Measurements from ENCODE around the gene PUS10. TPM values are rescaled to one million over a fixed set of nuclear protein-coding genes. Genes with fewer than 3 reads are reported as not detected.
"Not testable (repeated sequence)": the region's sequence is repeated elsewhere in the genome, so short reads cannot be mapped to it uniquely, and the experiment has no call there.

PUS10 gene, protein sequence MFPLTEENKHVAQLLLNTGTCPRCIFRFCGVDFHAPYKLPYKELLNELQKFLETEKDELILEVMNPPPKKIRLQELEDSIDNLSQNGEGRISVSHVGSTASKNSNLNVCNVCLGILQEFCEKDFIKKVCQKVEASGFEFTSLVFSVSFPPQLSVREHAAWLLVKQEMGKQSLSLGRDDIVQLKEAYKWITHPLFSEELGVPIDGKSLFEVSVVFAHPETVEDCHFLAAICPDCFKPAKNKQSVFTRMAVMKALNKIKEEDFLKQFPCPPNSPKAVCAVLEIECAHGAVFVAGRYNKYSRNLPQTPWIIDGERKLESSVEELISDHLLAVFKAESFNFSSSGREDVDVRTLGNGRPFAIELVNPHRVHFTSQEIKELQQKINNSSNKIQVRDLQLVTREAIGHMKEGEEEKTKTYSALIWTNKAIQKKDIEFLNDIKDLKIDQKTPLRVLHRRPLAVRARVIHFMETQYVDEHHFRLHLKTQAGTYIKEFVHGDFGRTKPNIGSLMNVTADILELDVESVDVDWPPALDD
- 1 to 10 TPM; 5.1 to 5.7 TPM for total RNA-seq

DNA sequence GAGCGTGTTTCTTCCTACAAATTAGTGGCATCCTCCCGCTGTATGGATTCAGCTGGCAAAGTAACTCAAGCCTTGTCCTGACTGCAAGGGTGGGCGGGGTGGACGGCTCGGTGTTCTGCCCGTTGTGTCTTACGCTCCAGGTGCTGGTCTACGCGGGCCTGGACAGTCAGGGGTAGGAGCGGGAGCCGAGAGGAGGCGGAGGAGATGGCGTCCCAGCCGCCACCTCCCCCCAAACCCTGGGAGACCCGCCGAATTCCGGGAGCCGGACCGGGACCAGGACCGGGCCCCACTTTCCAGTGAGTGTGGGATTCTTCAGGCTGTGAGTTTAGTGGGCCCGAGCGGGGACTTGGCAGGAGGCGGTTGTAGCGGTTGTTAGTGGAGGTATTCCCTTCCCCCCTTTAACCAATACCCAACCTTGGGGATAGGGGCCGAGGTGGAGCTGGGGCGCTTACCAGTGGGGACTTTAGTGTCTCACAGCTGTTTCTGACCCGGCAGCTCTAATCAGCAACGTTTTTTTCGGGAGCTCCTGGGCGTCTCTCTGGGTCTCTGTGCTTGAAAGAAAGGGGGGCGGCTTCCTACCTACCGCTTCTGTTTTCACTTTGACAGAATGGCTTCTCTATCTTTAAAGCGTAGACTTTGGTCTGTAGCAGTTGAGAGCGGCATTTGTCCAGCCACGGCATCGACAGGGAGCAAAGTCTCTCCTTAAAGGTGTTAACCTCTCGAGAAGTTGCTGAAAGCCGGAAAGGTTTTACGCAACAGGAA, at the start of gene PUS10, which contains the start of gene PEX13:
Gene PUS10 (minus strand): TSS at position 700 of the 762 bp plus-strand sequence. CDS start 6,365 bp downstream, outside the sequence.
Gene PEX13 (plus strand): TSS at position 165 of the 762 bp plus-strand sequence. CDS start 40 bp downstream, at position 205.
- Mint-ChIP-seq H3K9me3 (no peaks in the 10 kb centered on the region), H3K27ac (peak within 1 kb of the TSS; percentile 96), H3K27me3 (no peaks in the 10 kb centered on the region), H3K4me3 (peak within 1 kb of the TSS; percentile 99), H3K36me3 (ENCODE audit: low read depth) (peaks cover 30% of the 10 kb centered on the region), H3K4me1 (peaks cover 16% of the 10 kb centered on the region)
- ATAC-seq (replicated peaks) = peak; percentile 84

DNA sequence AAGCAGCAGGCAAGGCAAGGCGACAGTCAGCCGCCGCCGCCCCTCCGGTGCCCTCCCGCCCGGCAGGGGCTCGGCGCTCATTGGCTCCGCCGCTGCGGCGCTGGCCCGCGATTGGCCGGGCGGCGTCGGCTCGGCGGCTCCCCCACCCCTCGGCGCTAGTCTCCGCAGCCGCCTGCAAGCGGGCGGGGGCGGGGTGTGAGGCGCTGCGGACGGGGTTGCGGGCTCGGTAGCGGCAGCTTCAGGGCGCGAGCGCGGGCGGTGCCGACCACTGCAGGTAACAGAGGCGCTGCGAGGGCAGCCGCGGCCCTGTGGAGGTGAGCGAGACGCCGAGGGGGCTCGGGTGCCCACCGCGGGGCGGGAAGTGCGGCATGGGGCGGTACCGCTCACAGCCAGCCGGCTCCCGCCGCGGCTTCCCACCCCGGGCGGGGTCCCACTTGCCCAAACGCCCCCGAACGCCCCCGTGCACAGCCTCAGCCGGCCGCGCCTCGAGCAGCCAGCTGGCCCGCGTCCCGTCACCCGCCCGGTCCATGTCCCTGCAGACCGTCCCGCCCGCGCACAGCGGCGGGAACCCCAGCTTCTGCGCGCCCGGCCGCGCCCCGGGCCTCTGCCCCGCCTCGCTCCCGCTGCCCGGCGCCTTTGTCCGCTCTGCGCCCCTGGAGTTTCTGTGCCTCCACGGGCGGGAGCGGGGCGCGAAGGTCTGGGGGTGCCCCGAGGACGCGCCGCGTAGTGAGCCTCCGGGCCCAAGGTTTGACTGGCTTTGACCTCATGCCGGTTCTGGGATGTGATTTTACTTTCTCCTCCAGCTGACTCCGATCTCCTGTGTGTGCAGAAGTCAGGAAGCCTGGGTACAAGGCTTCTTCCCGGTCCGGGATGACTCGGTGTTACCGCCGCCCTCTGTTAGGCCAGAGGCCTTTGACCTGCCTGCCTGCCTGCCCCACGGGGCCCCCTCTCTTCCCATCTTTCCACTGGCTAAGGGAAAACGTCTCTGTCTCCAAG, 48.0 kb upstream of the PUS10 start, which contains the start of gene SANBR:
Gene SANBR (plus strand): TSS at position 158 of the 996 bp plus-strand sequence. CDS start 4,480 bp downstream, outside the sequence.
- no peaks in the 10 kb centered on the region for H3K27me3 Mint-ChIP-seq
- H3K9me3 Mint-ChIP-seq = no peaks in the 10 kb centered on the region
- peak within 1 kb of the TSS; percentile 89 for H3K4me3 Mint-ChIP-seq
- no peaks in the 10 kb centered on the region for H3K36me3 Mint-ChIP-seq (ENCODE audit: low read depth)
- peak; percentile 98 for ATAC-seq (replicated peaks)
- peaks cover 5% of the 10 kb centered on the region for H3K4me1 Mint-ChIP-seq
- peak within 1 kb of the TSS; percentile 61 for H3K27ac Mint-ChIP-seq

DNA sequence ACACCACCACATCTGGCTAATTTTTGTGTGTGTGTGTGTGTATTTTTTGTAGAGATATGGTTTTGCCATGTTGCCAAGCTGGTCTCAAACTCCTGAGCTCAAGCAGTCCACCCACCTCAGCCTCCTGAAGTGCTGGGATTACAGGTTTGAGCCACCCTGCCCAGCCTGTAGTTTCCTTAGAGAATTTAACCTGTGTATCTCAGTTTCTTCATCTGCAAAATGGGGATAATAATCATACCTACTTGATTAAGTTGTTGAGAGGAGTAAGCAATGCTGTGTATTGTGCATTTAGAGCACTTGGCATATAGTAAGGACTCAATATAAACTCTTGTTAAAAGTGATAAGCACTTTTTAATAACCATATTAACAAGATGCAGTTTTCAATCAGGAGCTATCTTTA, 41.3 kb upstream of the PUS10 start:
- Mint-ChIP-seq H3K27me3 (no peaks in the 10 kb centered on the region), H3K27ac (no peak overlapping the region), H3K4me1 (no peaks in the 10 kb centered on the region), H3K36me3 (ENCODE audit: low read depth) (peaks cover 13% of the 10 kb centered on the region), H3K4me3 (no peak overlapping the region), H3K9me3 (no peaks in the 10 kb centered on the region)
- no peak for ATAC-seq (replicated peaks)

DNA sequence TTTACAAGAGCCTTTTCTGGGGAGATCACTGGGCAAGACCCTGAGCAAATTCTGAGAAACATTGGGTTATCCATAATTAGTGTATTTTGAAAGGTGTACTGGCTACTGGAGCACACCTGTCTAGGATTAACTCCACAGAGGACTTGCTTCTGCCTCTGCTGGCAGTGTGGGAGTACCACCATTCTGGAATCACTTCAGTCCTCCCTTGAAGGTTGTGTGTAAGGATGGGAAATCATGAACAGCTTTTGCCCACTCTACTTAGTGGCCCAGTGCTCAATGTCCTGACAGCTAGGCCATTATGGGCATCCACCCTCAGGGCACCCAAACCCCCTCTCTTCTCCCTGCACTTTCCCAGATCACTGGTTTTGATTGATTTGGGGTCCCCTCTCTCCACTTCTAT, 39.5 kb upstream of the PUS10 start:
- Mint-ChIP-seq H3K4me1 (no peaks in the 10 kb centered on the region), H3K9me3 (no peaks in the 10 kb centered on the region), H3K36me3 (ENCODE audit: low read depth) (peaks cover 13% of the 10 kb centered on the region), H3K4me3 (no peak overlapping the region), H3K27ac (no peak overlapping the region), H3K27me3 (no peaks in the 10 kb centered on the region)
- no peak for ATAC-seq (replicated peaks)

DNA sequence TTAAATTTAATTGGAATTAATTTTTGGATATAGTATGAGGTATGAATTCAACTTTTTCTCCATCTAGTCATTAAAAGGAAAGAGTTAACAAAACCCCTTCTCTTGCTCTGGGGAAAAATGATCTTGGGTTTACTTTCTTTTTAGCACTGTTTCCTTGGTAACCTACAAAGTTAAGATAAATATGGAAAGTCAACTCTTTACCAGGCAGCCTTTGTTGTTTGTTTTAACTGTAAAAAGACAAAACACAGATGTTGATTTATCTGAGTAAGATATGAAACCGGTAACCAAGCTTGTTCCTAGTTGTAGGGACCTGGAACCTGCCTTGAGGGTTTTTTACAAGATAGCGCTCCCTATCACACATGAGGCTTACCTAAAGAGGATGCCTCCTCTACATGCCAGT, 37.5 kb upstream of the PUS10 start:
- Mint-ChIP-seq H3K9me3 (no peaks in the 10 kb centered on the region), H3K27me3 (no peaks in the 10 kb centered on the region), H3K4me3 (no peak overlapping the region), H3K36me3 (ENCODE audit: low read depth) (peaks cover 22% of the 10 kb centered on the region), H3K4me1 (no peaks in the 10 kb centered on the region), H3K27ac (peak overlapping the region; percentile 52)
- ATAC-seq (replicated peaks) = no peak

DNA sequence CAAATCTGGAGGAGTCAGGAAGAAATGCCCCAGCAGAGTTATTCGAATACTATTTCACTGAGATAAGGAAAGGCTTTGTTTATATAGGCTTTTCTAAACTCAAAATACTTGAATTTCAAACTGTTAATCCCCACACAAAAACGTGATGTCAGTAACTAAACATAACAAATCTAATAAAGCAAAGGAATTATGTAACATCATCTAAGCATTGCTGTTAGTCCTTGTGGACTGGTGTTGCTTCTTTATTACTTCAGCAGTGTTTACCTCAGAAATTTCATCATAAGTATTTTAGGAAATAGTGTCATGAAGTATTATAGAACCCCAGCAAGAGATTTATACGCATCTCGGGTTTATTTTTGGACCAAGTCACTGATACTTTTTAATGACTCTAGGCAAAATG, 27.9 kb upstream of the PUS10 start:
- no peak for ATAC-seq (replicated peaks)
- H3K27me3 Mint-ChIP-seq = no peaks in the 10 kb centered on the region

DNA sequence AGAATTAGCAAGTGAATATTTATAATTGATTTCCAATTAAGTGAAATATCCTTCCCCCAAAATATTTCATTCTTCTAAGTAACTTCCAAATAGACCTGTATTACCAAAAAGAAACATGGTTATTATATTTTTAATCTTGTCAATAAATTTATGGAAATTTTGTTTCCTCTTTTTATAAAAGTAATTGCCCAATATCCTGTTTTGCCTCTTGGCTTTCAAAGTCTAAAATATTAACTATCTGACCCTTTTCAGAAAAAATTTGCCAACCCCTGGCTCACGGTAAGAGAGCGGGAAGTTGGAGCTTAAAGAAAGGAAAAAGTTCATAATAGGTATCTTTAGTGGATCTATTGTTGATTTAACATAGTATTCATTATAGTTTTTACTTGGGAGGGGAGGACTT, 27.2 kb upstream of the PUS10 start:
- Mint-ChIP-seq H3K27me3 (no peaks in the 10 kb centered on the region), H3K4me1 (peaks cover 18% of the 10 kb centered on the region), H3K9me3 (no peaks in the 10 kb centered on the region), H3K36me3 (ENCODE audit: low read depth) (peaks cover 55% of the 10 kb centered on the region), H3K4me3 (no peak overlapping the region), H3K27ac (no peak overlapping the region)
- no peak for ATAC-seq (replicated peaks)

More for the DNA sequence above, 27.9 kb upstream of the PUS10 start:
- Mint-ChIP-seq H3K4me1 (peaks cover 15% of the 10 kb centered on the region), H3K27ac (no peak overlapping the region), H3K9me3 (no peaks in the 10 kb centered on the region), H3K4me3 (no peak overlapping the region), H3K36me3 (ENCODE audit: low read depth) (peaks cover 62% of the 10 kb centered on the region)

DNA sequence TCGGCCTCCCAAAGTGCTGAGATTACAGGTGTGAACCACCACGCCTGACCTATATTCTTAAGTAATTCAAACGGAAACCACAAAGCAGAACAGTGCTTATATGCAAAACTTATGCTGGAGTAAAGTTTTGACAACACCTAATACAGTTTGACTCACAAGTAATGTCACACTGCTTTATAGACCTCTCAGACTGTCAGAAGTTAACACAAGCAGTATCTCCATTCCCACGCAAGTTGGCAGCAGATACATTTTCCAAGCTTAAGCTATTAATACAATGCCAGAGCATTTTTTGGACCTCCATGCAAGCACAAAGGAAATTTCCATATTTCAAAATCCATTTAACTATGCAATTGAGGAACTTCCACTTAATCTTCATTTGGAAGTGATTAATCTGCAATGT, 26.6 kb upstream of the PUS10 start:
- ATAC-seq (replicated peaks) = peak; percentile 95
- H3K27ac Mint-ChIP-seq = peak overlapping the region; percentile 61

DNA sequence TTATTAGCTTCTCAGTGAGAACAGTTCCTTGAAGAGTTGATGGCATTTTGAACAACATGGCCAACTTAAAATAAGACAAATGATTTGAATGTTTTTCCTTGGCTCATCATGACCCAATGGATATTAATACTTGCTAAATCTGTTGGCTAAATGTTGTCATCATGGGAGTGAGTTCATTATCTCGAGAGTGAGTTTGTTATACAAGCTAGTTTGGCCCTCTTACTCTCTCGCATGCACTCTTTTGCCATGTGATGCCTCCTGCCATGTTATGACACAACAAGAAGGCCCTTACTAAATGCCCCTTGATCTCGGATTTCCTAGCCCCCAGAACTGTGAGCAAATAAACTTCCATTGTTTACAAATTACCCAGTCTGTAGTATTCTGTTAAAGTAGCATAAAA, 24.8 kb upstream of the PUS10 start:
- Mint-ChIP-seq H3K27ac (no peak overlapping the region), H3K36me3 (ENCODE audit: low read depth) (peaks cover 32% of the 10 kb centered on the region), H3K9me3 (no peaks in the 10 kb centered on the region), H3K27me3 (no peaks in the 10 kb centered on the region), H3K4me3 (no peak overlapping the region), H3K4me1 (peaks cover 26% of the 10 kb centered on the region)
- ATAC-seq (replicated peaks) = no peak

More for the DNA sequence above, 26.6 kb upstream of the PUS10 start:
- Mint-ChIP-seq H3K36me3 (ENCODE audit: low read depth) (peaks cover 50% of the 10 kb centered on the region), H3K27me3 (no peaks in the 10 kb centered on the region), H3K4me3 (peak overlapping the region; percentile 6), H3K4me1 (peaks cover 23% of the 10 kb centered on the region), H3K9me3 (no peaks in the 10 kb centered on the region)

DNA sequence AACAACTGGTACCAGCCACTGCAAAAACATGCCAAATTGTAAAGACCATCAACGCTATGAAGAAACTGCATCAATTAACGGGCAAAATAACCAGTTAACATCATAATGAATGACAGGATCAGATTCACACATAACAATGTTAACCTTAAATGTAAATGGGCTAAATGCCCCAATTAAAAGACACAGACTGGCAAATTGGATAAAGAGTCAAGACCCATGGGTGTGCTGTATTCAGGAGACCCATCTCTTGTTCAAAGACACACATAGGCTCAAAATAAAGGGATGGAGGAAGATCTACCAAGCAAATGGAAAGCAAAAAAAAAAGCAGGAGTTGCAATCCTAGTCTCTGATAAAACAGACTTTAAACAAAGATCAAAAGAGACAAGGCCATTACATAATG, 18.6 kb upstream of the PUS10 start:
- H3K27ac Mint-ChIP-seq; H3K9me3 Mint-ChIP-seq; H3K27me3 Mint-ChIP-seq; H3K4me3 Mint-ChIP-seq; ATAC-seq (replicated peaks): not testable (repeated sequence)
- Mint-ChIP-seq H3K4me1 (peaks cover 31% of the 10 kb centered on the region), H3K36me3 (ENCODE audit: low read depth) (peaks cover 42% of the 10 kb centered on the region)

DNA sequence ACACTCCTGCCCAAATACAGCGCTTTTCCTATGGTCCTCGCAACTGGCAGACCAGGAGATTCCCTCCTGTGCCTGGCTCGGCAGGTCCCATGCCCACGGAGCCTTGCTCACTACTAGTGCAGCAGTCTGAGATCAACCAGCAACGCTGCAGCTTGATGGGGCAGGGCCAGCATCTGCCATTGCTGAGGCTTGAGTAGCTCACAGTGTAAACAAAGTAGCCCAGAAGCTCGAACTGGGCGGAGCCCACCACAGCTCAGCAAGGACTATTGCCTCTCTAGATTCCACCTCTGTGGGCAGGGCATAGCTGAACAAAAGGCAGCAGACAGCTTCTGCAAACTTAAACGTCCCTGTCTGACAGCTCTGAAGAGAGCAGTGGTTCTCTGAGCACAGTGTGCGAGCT, 16.5 kb upstream of the PUS10 start:
- H3K9me3 Mint-ChIP-seq; H3K27ac Mint-ChIP-seq; H3K27me3 Mint-ChIP-seq; ATAC-seq (replicated peaks); H3K4me3 Mint-ChIP-seq: not testable (repeated sequence)
- Mint-ChIP-seq H3K36me3 (ENCODE audit: low read depth) (peaks cover 53% of the 10 kb centered on the region), H3K4me1 (peaks cover 16% of the 10 kb centered on the region)

DNA sequence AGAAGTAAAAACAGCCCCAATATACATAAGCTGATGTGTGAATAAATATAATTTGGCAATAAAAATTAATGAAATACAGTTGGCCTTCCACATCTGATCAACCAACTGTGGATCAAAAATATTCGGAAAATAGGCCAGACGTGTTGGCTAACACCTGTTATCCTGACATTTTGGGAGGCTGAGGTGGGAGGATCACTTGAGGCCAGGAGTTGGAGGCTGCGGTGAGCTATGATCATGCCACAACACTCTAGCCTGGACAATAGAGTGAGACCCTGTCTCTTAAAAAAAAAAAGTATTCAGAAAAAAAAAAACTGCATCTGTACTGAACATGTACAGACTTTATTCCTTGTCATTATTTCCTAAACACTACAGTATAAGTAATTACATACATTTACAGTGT, 11.5 kb upstream of the PUS10 start:
- H3K9me3 Mint-ChIP-seq = no peaks in the 10 kb centered on the region
- H3K27ac Mint-ChIP-seq = no peak overlapping the region
- no peak for ATAC-seq (replicated peaks)
- H3K4me1 Mint-ChIP-seq = peaks cover 5% of the 10 kb centered on the region
- peaks cover 60% of the 10 kb centered on the region for H3K36me3 Mint-ChIP-seq (ENCODE audit: low read depth)
- H3K27me3 Mint-ChIP-seq = no peaks in the 10 kb centered on the region
- H3K4me3 Mint-ChIP-seq = no peak overlapping the region

DNA sequence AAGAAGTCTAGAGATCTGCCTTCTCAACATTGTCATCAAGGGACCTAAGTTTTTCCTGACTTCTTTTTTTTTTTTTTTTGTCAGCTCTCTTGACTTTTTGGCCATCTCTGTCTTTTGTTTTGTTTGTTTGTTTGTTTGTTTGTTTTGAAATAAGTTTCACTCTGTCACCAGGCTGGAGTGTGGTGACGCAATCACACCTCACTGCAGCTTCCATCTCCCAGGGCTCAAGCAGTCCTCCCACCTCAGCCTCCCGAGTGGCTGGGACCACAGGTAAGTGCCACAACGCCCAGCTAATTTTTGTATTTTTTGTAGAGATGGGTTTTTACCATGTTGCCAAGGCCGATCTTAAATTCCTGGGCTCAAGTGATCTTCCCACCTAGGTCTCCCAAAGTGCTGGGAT, 5.6 kb upstream of the PUS10 start:
- peaks cover 5% of the 10 kb centered on the region for H3K4me1 Mint-ChIP-seq
- ATAC-seq (replicated peaks) = no peak
- H3K36me3 Mint-ChIP-seq (ENCODE audit: low read depth) = peaks cover 58% of the 10 kb centered on the region
- H3K27me3 Mint-ChIP-seq = no peaks in the 10 kb centered on the region
- no peak overlapping the region for H3K4me3 Mint-ChIP-seq
- no peak overlapping the region for H3K27ac Mint-ChIP-seq
- H3K9me3 Mint-ChIP-seq = no peaks in the 10 kb centered on the region
